ENCODE data around the gene CTBP2.
"Not testable (repeated sequence)": the region's sequence is repeated elsewhere in the genome, so short reads cannot be mapped to it uniquely, and the experiment has no call there.

GRCh38 chr10:124988753-124989152, 171.6 kb downstream of the CTBP2 start:
- not testable (repeated sequence) for TF ChIP-seq FOXJ3 (CRISPR knock-in tag; IDR thresholded peaks at IDR 0.05; ENCODE audit: borderline replicate concordance); CTCF (IDR thresholded peaks at IDR 0.05); GABPB1 (CRISPR knock-in tag; IDR thresholded peaks at IDR 0.05); ATF2 (CRISPR knock-in tag; IDR thresholded peaks at IDR 0.05; ENCODE audit: borderline replicate concordance, low read depth); ZNF425 (CRISPR knock-in tag; conservative IDR thresholded peaks at IDR 0.05); FOXK1 (CRISPR knock-in tag; IDR thresholded peaks at IDR 0.05); MAX (CRISPR knock-in tag; IDR thresholded peaks at IDR 0.05); ZNF396 (CRISPR knock-in tag; IDR thresholded peaks at IDR 0.05; ENCODE audit: borderline replicate concordance); ELF4 (CRISPR knock-in tag; IDR thresholded peaks at IDR 0.05; ENCODE audit: low read depth); RELA (CRISPR knock-in tag; IDR thresholded peaks at IDR 0.05; ENCODE audit: borderline replicate concordance); CREB1 (CRISPR knock-in tag; IDR thresholded peaks at IDR 0.05); AFF4 (CRISPR knock-in tag; IDR thresholded peaks at IDR 0.05; ENCODE audit: borderline replicate concordance); TEAD4 (CRISPR knock-in tag; IDR thresholded peaks at IDR 0.05)

All from WTC11 (cell line).